ENCODE data around the gene ACVRL1. TPM values are rescaled to one million over a fixed set of nuclear protein-coding genes. Genes with fewer than 3 reads are reported as not detected.

Gene ACVRL1
- total and polyA plus RNA-seq, 4 donors = 3.1 to 7.9 (median 6.1) TPM

GRCh38 chr12:51941604-51942003 is 34.3 kb downstream of the ACVRL1 start:
- peaks cover 0 to 3% (median 0%) of the 10 kb centered on the region in 4 donors for H3K36me3 ChIP-seq (ENCODE audit: control insufficient read depth in 4 of 4, insufficient read depth in 3 of 4, low read depth in 1 of 4, low read length in 3 of 4)
- no peak for DNase-seq (ENCODE audit: low spot score)
- H3K27ac ChIP-seq (ENCODE audit: low read depth in 1 of 2, low read length in 2 of 2) = no peak overlapping the region
- 71% methylated on average over 4 of the region's 4 CpGs for WGBS
- H3K9ac ChIP-seq (ENCODE audit: low read depth in 1 of 2, low read length in 2 of 2) = no peak overlapping the region
- no peaks in the 10 kb centered on the region for H3K27me3 ChIP-seq (ENCODE audit: control insufficient read depth in 4 of 4, insufficient read depth in 4 of 4, low read length in 3 of 4)
- TF ChIP-seq NR2F2 (IDR thresholded peaks at IDR 0.05) = no peak
- peak in 1 of 2 donors; percentile 11 for TF ChIP-seq HNF4A (conservative IDR thresholded peaks at IDR 0.05)
- H3K4me1 ChIP-seq (ENCODE audit: control insufficient read depth in 4 of 4, insufficient read depth in 4 of 4, low read length in 3 of 4) = no peaks in the 10 kb centered on the region
- H3K4me3 ChIP-seq (ENCODE audit: low read depth in 1 of 3, low read length in 3 of 3) = no peak overlapping the region
- H3K9me3 ChIP-seq (ENCODE audit: control insufficient read depth in 4 of 4, low read length in 3 of 4) = peaks cover 0 to 5% (median 2%) of the 10 kb centered on the region in 4 donors

- Histone ChIP-seq H3K4me3 (ENCODE audit: low read depth in 1 of 3, low read length in 3 of 3) (no peak overlapping the region), H3K4me1 (ENCODE audit: control insufficient read depth in 4 of 4, insufficient read depth in 4 of 4, low read length in 3 of 4) (no peaks in the 10 kb centered on the region), H3K27ac (ENCODE audit: low read depth in 1 of 2, low read length in 2 of 2) (no peak overlapping the region), H3K9ac (ENCODE audit: low read depth in 1 of 2, low read length in 2 of 2) (no peak overlapping the region), H3K9me3 (ENCODE audit: control insufficient read depth in 4 of 4, low read length in 3 of 4) (peaks cover 0 to 5% (median 2%) of the 10 kb centered on the region in 4 donors), H3K36me3 (ENCODE audit: control insufficient read depth in 4 of 4, insufficient read depth in 3 of 4, low read depth in 1 of 4, low read length in 3 of 4) (peaks cover 0 to 3% (median 0%) of the 10 kb centered on the region in 4 donors), H3K27me3 (ENCODE audit: control insufficient read depth in 4 of 4, insufficient read depth in 4 of 4, low read length in 3 of 4) (no peaks in the 10 kb centered on the region)
- TF ChIP-seq EGR1 (IDR thresholded peaks at IDR 0.05; ENCODE audit: low read depth in 2 of 2) (no peak), FOXA1 (IDR thresholded peaks at IDR 0.05) (no peak), YY1 (IDR thresholded peaks at IDR 0.05) (no peak), RXRA (IDR thresholded peaks at IDR 0.05) (no peak), NR2F2 (IDR thresholded peaks at IDR 0.05) (no peak), HNF4A (conservative IDR thresholded peaks at IDR 0.05) (no peak)
- TF ChIP-seq, protein P1, sequence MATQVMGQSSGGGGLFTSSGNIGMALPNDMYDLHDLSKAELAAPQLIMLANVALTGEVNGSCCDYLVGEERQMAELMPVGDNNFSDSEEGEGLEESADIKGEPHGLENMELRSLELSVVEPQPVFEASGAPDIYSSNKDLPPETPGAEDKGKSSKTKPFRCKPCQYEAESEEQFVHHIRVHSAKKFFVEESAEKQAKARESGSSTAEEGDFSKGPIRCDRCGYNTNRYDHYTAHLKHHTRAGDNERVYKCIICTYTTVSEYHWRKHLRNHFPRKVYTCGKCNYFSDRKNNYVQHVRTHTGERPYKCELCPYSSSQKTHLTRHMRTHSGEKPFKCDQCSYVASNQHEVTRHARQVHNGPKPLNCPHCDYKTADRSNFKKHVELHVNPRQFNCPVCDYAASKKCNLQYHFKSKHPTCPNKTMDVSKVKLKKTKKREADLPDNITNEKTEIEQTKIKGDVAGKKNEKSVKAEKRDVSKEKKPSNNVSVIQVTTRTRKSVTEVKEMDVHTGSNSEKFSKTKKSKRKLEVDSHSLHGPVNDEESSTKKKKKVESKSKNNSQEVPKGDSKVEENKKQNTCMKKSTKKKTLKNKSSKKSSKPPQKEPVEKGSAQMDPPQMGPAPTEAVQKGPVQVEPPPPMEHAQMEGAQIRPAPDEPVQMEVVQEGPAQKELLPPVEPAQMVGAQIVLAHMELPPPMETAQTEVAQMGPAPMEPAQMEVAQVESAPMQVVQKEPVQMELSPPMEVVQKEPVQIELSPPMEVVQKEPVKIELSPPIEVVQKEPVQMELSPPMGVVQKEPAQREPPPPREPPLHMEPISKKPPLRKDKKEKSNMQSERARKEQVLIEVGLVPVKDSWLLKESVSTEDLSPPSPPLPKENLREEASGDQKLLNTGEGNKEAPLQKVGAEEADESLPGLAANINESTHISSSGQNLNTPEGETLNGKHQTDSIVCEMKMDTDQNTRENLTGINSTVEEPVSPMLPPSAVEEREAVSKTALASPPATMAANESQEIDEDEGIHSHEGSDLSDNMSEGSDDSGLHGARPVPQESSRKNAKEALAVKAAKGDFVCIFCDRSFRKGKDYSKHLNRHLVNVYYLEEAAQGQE (IDR thresholded peaks at IDR 0.05) = no peak
- no peak for DNase-seq (ENCODE audit: low spot score)
- WGBS = 91% methylated on average over 7 of the region's 7 CpGs
Measured at GRCh38 chr12:51942056-51942455, 34.8 kb downstream of the ACVRL1 start.

- Histone ChIP-seq H3K9me3 (ENCODE audit: control insufficient read depth in 4 of 4, low read length in 3 of 4) (peaks cover 0 to 5% (median 2%) of the 10 kb centered on the region in 4 donors), H3K4me1 (ENCODE audit: control insufficient read depth in 4 of 4, insufficient read depth in 4 of 4, low read length in 3 of 4) (no peaks in the 10 kb centered on the region), H3K4me3 (ENCODE audit: low read depth in 1 of 3, low read length in 3 of 3) (no peak overlapping the region), H3K27me3 (ENCODE audit: control insufficient read depth in 4 of 4, insufficient read depth in 4 of 4, low read length in 3 of 4) (no peaks in the 10 kb centered on the region), H3K36me3 (ENCODE audit: control insufficient read depth in 4 of 4, insufficient read depth in 3 of 4, low read depth in 1 of 4, low read length in 3 of 4) (peaks cover 0 to 3% (median 0%) of the 10 kb centered on the region in 4 donors), H3K27ac (ENCODE audit: low read depth in 1 of 2, low read length in 2 of 2) (no peak overlapping the region), H3K9ac (ENCODE audit: low read depth in 1 of 2, low read length in 2 of 2) (no peak overlapping the region)
- TF ChIP-seq FOXA1 (IDR thresholded peaks at IDR 0.05) = no peak
- TF ChIP-seq YY1 (IDR thresholded peaks at IDR 0.05) = no peak
- TF ChIP-seq JUND (IDR thresholded peaks at IDR 0.05) = no peak
- TF ChIP-seq, protein P2, sequence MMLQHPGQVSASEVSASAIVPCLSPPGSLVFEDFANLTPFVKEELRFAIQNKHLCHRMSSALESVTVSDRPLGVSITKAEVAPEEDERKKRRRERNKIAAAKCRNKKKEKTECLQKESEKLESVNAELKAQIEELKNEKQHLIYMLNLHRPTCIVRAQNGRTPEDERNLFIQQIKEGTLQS (IDR thresholded peaks at IDR 0.05) = no peak
- TF ChIP-seq GABPA (IDR thresholded peaks at IDR 0.05 in 1 of 2, conservative IDR thresholded peaks at IDR 0.05 in 1 of 2) = no peak
- TF ChIP-seq NR2F2 (IDR thresholded peaks at IDR 0.05) = no peak
- TF ChIP-seq HNF4A (conservative IDR thresholded peaks at IDR 0.05) = no peak
- TF ChIP-seq TAF1 (conservative IDR thresholded peaks at IDR 0.05) = no peak
- WGBS = 94% methylated on average over 6 of the region's 6 CpGs
- DNase-seq (ENCODE audit: low spot score) = no peak
Measured at GRCh38 chr12:51942501-51943000, 35.2 kb downstream of the ACVRL1 start.

All from liver (tissue), 9 donors.